Tibial nerve (tissue), 4 donors: ENCODE data around the gene MXD1. TPM values are rescaled to one million over a fixed set of nuclear protein-coding genes. Genes with fewer than 3 reads are reported as not detected.

Source experiments
- DNase-seq, 2 donors: peaks; one replicate each; pipeline ENCODE4 v3.0.0-alpha.2; 2019; ENCODE audit warnings: low spot score in 2 of 2
- H3K27ac ChIP-seq, 4 donors: fragments of 200-600 bp; sonication (generic) in 3 of 4; one replicate each; pipeline ENCODE4 v1.5.1; 2017 to 2019; ENCODE audit warnings: mild to moderate bottlenecking in 1 of 4
- H3K27me3 ChIP-seq, 2 donors: fragments of 200-600 bp; sonication (generic) in 1 of 2; one replicate each; pipeline versions ENCODE4 v1.5.1 to v1.6.0; 2017 to 2019
- H3K36me3 ChIP-seq, 3 donors: fragments of 200-600 bp; sonication (generic); one replicate each; pipeline ENCODE4 v1.5.1; 2018 to 2019
- H3K4me1 ChIP-seq, 4 donors: fragments of 200-600 bp; sonication (generic) in 3 of 4; one replicate each; pipeline ENCODE4 v1.5.1; 2017 to 2019
- H3K4me3 ChIP-seq, 4 donors: fragments of 200-600 bp; sonication (generic) in 3 of 4; one replicate each; pipeline ENCODE4 v1.5.1; 2017 to 2019; ENCODE audit warnings: mild to moderate bottlenecking in 1 of 4, moderate library complexity in 1 of 4
- H3K9me3 ChIP-seq, 4 donors: fragments of 200-600 bp; sonication (generic) in 3 of 4; one replicate each; pipeline ENCODE4 v1.5.1; 2017 to 2019
- CTCF ChIP-seq, 5 experiments: fragments of 200-600 bp in 3 of 5; fragments of 450-650 bp in 2 of 5; sonication (generic) in 3 of 5; IDR thresholded peaks; one replicate each; pipeline ENCODE4 v1.5.1; 2016 to 2019; ENCODE audit warnings: antibody characterized with exemption in 5 of 5, mild to moderate bottlenecking in 3 of 5, moderate library complexity in 2 of 5
- EP300 ChIP-seq, 2 donors: sonication (generic); formaldehyde crosslinking; IDR thresholded peaks; one replicate each; pipeline ENCODE4 v1.6.1; 2017; ENCODE audit warnings: antibody characterized with exemption in 2 of 2, mild to moderate bottlenecking in 1 of 2
- POLR2A ChIP-seq, 2 donors: fragments of 450-650 bp; IDR thresholded peaks; one replicate each; pipeline ENCODE4 v1.6.1; 2017; ENCODE audit warnings: antibody characterized with exemption in 2 of 2, mild to moderate bottlenecking in 2 of 2, moderate library complexity in 2 of 2
- WGBS, 2 donors: methylation state at CpG; one replicate each; pipeline ENCODE4 v1.1.5; 2018; 5-methylcytosine and 5-hydroxymethylcytosine counted together
- total RNA-seq, 4 donors: library from RNA; depleted of rRNA; stranded (reverse); fragments of >200 nt; gene quantifications; one replicate each; pipeline ENCODE4 v1.1.0, GENCODE V29; 2016

The MXD1 gene
- total RNA-seq, 4 donors from 2014 or later = 5.7 to 10.4 (median 7.6) TPM

- DNase-seq = no peak
- no peaks in the 10 kb centered on the region for H3K9me3 ChIP-seq
- TF ChIP-seq EP300 (IDR thresholded peaks at IDR 0.05) = no peak
- TF ChIP-seq POLR2A (IDR thresholded peaks at IDR 0.05) = no peak
- no peak for TF ChIP-seq CTCF (IDR thresholded peaks at IDR 0.05)
- no peak overlapping the region for H3K4me3 ChIP-seq
- H3K36me3 ChIP-seq = peaks cover 1 to 63% (median 14%) of the 10 kb centered on the region in 3 donors
- 78 to 91% methylated on average over 8 of the region's 8 CpGs for WGBS, 2 donors
- H3K27ac ChIP-seq = peak overlapping the region in 2 of 4 donors; percentile 14 to 41
- peaks cover 0 to 9% (median 0%) of the 10 kb centered on the region in 4 donors for H3K4me1 ChIP-seq
- H3K27me3 ChIP-seq = no peaks in the 10 kb centered on the region
Measured at GRCh38 chr2:69940691-69941090, 25.8 kb downstream of the MXD1 start.

GRCh38 chr2:69943000-69943842 lies 28.3 kb downstream of the MXD1 start:
- peaks cover 0 to 41% (median 9%) of the 10 kb centered on the region in 3 donors for H3K36me3 ChIP-seq
- H3K4me3 ChIP-seq = no peak overlapping the region
- H3K9me3 ChIP-seq = no peaks in the 10 kb centered on the region
- WGBS, 2 donors = 87 to 89% methylated on average over 11 of the region's 11 CpGs
- TF ChIP-seq CTCF (IDR thresholded peaks at IDR 0.05) = no peak
- no peak for TF ChIP-seq POLR2A (IDR thresholded peaks at IDR 0.05)
- TF ChIP-seq EP300 (IDR thresholded peaks at IDR 0.05) = no peak
- H3K4me1 ChIP-seq = peaks cover 0 to 16% (median 3%) of the 10 kb centered on the region in 4 donors
- no peaks in the 10 kb centered on the region for H3K27me3 ChIP-seq
- no peak for DNase-seq
- H3K27ac ChIP-seq = no peak overlapping the region

- DNase-seq = no peak
- Histone ChIP-seq H3K36me3 (peaks cover 0 to 33% (median 3%) of the 10 kb centered on the region in 3 donors), H3K27ac (no peak overlapping the region), H3K27me3 (no peaks in the 10 kb centered on the region), H3K9me3 (no peaks in the 10 kb centered on the region), H3K4me3 (no peak overlapping the region), H3K4me1 (peaks cover 0 to 23% (median 3%) of the 10 kb centered on the region in 4 donors)
- no peak for TF ChIP-seq CTCF (IDR thresholded peaks at IDR 0.05)
- no peak for TF ChIP-seq POLR2A (IDR thresholded peaks at IDR 0.05)
- TF ChIP-seq EP300 (IDR thresholded peaks at IDR 0.05) = no peak
- 80 to 85% methylated on average over 9 of the region's 9 CpGs for WGBS, 2 donors
Measured at GRCh38 chr2:69943843-69944525, 29.1 kb downstream of the MXD1 start.

- Histone ChIP-seq H3K9me3 (no peaks in the 10 kb centered on the region), H3K27ac (no peak overlapping the region), H3K36me3 (peaks cover 0 to 26% (median 0%) of the 10 kb centered on the region in 3 donors), H3K27me3 (no peaks in the 10 kb centered on the region), H3K4me3 (no peak overlapping the region), H3K4me1 (peaks cover 0 to 22% (median 3%) of the 10 kb centered on the region in 4 donors)
- DNase-seq = no peak
- TF ChIP-seq POLR2A (IDR thresholded peaks at IDR 0.05) (no peak), EP300 (IDR thresholded peaks at IDR 0.05) (no peak), CTCF (IDR thresholded peaks at IDR 0.05) (no peak)
- 94 to 96% methylated on average over 7 of the region's 7 CpGs for WGBS, 2 donors
Measured at GRCh38 chr2:69944756-69945155, 29.8 kb downstream of the MXD1 start.

GRCh38 chr2:69945441-69945840 lies 30.5 kb downstream of the MXD1 start:
- Histone ChIP-seq H3K4me3 (no peak overlapping the region), H3K9me3 (no peaks in the 10 kb centered on the region), H3K36me3 (peaks cover 0 to 23% (median 0%) of the 10 kb centered on the region in 3 donors), H3K27me3 (no peaks in the 10 kb centered on the region), H3K27ac (no peak overlapping the region), H3K4me1 (peaks cover 0 to 19% (median 3%) of the 10 kb centered on the region in 4 donors)
- TF ChIP-seq CTCF (IDR thresholded peaks at IDR 0.05) (no peak), POLR2A (IDR thresholded peaks at IDR 0.05) (no peak)
- DNase-seq = no peak
- 82 to 86% methylated on average over 8 of the region's 8 CpGs for WGBS, 2 donors
